ENCODE measurements around the gene TNRC18.
"Not testable (repeated sequence)": the region's sequence is repeated elsewhere in the genome, so short reads cannot be mapped to it uniquely, and the experiment has no call there.

TNRC18 gene

DNA sequence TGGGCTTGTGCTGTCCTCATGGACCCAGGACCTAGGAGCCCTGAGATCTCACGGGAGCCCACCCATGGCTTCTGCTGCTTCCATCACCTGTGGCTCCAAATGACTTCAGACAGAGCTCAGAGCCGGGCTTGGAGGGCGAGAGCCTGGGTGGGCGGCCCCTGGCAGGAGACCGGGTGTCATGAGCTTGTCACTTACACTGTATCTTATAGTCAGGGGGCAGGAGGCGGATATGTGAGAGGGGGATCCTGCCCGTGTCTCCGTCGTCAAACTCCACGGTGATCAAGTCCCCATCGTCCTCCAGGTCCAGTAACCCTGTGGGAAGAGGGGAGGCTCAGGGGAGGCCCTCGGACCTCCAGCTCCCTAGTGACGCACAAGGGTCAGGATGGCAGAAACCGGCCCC is 107.9 kb downstream of the TNRC18 start:
- no peak overlapping the region for H3K9ac ChIP-seq (ENCODE audit: low read length)
- H3K79me2 ChIP-seq (ENCODE audit: control insufficient read depth, insufficient read depth, low read length): no peaks in the 10 kb centered on the region
- H3K27me3 ChIP-seq (ENCODE audit: insufficient read depth, low read length, poor library complexity): no peaks in the 10 kb centered on the region
- no peak overlapping the region for H3K4me2 ChIP-seq (ENCODE audit: low read length)
- no peak overlapping the region for H3K4ac ChIP-seq (ENCODE audit: low read depth, low read length)
- H4K8ac ChIP-seq (ENCODE audit: low read depth, low read length): no peak overlapping the region
- peaks cover 1% of the 10 kb centered on the region for H3K36me3 ChIP-seq (ENCODE audit: control insufficient read depth, insufficient read depth, low read length)
- no peak overlapping the region for H2BK120ac ChIP-seq (ENCODE audit: low read depth, low read length)
- no peak overlapping the region for H3K4me3 ChIP-seq (ENCODE audit: low read length)
- no peak overlapping the region for H2AK5ac ChIP-seq (ENCODE audit: low read length)
- H3K4me1 ChIP-seq (ENCODE audit: control insufficient read depth, low read depth, low read length): no peaks in the 10 kb centered on the region
- H2BK5ac ChIP-seq (ENCODE audit: low read length): no peak overlapping the region
- no peak overlapping the region for H3K56ac ChIP-seq (ENCODE audit: low read length)
- no CpG with 5 or more reads among the region's 14 CpGs for WGBS (ENCODE audit: extremely low coverage, insufficient coverage, low lambda C conversion rate)
- no peak overlapping the region for H2BK15ac ChIP-seq (replicated peaks; ENCODE audit: low read depth)
- H4K5ac ChIP-seq (ENCODE audit: low read length): no peak overlapping the region
- no peak for DNase-seq
- no peaks in the 10 kb centered on the region for H3K79me1 ChIP-seq (ENCODE audit: low read length)
- H3K27ac ChIP-seq (ENCODE audit: low read depth, low read length): no peak overlapping the region
- no peak overlapping the region for H3K18ac ChIP-seq (ENCODE audit: low read length)
- no peak overlapping the region for H3K23ac ChIP-seq (ENCODE audit: low read length)

DNA sequence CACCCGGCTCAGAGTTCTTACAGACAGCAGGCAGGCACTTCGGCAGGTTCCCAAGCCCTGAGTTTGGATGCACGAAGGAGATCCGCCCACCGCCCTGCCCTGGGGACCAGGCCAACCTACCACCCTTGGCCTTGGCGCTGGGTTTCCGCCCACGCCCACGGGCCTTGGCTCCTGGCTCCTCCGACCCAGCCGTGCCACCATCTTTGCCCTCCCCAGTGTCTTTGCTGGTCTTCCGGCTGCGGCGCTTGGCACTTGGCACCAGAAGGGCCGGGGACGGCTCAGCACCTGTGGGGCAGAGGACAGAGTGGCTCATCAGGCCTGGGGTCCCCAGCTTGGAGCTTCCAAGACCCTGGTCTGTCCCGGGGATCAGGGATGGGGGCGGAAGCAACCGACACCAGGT is 108.8 kb downstream of the TNRC18 start:
- Histone ChIP-seq H3K23ac (ENCODE audit: low read length) (no peak overlapping the region), H3K79me1 (ENCODE audit: low read length) (no peaks in the 10 kb centered on the region), H3K18ac (ENCODE audit: low read length) (no peak overlapping the region), H3K4ac (ENCODE audit: low read depth, low read length) (no peak overlapping the region), H3K27ac (ENCODE audit: low read depth, low read length) (no peak overlapping the region), H2BK120ac (ENCODE audit: low read depth, low read length) (no peak overlapping the region), H4K5ac (ENCODE audit: low read length) (no peak overlapping the region), H2BK15ac (replicated peaks; ENCODE audit: low read depth) (no peak overlapping the region), H3K79me2 (ENCODE audit: control insufficient read depth, insufficient read depth, low read length) (no peaks in the 10 kb centered on the region), H3K4me1 (ENCODE audit: control insufficient read depth, low read depth, low read length) (no peaks in the 10 kb centered on the region), H3K27me3 (ENCODE audit: insufficient read depth, low read length, poor library complexity) (no peaks in the 10 kb centered on the region), H3K4me3 (ENCODE audit: low read length) (no peak overlapping the region), H3K4me2 (ENCODE audit: low read length) (no peak overlapping the region), H3K36me3 (ENCODE audit: control insufficient read depth, insufficient read depth, low read length) (peaks cover 2% of the 10 kb centered on the region), H2AK5ac (ENCODE audit: low read length) (no peak overlapping the region), H3K56ac (ENCODE audit: low read length) (no peak overlapping the region), H4K8ac (ENCODE audit: low read depth, low read length) (no peak overlapping the region), H3K9ac (ENCODE audit: low read length) (no peak overlapping the region), H2BK5ac (ENCODE audit: low read length) (no peak overlapping the region)
- no CpG with 5 or more reads among the region's 19 CpGs for WGBS (ENCODE audit: extremely low coverage, insufficient coverage, low lambda C conversion rate)
- no peak for DNase-seq

DNA sequence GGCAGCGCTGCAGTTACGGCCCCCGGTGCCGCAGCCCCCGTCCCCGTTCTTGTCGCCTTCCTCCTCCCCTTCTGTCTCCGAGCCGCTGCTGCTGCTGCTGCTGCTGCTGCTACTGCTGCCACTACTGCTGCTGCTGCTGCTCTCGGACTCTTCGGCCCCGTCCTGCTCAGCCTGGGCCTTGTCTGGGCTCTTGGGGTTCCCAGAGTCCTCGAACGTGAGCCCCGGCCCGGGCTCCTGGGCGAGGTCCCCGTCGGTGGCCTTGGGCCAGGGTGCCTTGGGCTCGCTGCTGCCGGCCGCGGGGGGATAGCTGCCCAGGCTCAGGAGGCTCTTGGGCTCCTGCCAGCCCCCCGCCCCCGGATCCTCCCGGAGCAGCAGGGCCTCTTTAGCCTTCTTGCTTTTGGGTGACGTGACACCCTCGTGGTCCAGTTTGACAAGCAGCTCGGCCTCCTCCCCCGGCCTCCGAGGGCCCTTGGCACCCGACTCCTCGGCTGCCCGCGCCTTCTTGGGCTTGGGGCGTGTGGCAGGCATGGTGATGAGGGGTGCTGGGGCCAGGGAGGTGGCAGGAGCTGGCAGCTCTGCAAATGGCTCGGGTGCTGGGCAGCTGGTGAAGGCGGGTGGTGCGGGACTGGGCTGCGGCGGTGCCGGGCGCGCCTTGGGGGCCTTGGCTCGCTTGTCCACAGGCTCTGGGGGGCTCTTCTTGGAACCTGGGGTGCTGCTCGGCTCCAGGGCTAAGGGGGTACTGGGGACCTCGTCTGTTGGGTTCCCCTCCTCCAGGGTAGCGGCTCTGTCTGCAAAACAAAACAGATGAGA is 110.4 kb downstream of the TNRC18 start:
- not testable (repeated sequence) for H4K5ac ChIP-seq (ENCODE audit: low read length); H3K79me1 ChIP-seq (ENCODE audit: low read length); H3K18ac ChIP-seq (ENCODE audit: low read length); H3K4ac ChIP-seq (ENCODE audit: low read depth, low read length); H3K27ac ChIP-seq (ENCODE audit: low read depth, low read length); H3K79me2 ChIP-seq (ENCODE audit: control insufficient read depth, insufficient read depth, low read length); H2BK5ac ChIP-seq (ENCODE audit: low read length); DNase-seq; H3K4me2 ChIP-seq (ENCODE audit: low read length); H3K36me3 ChIP-seq (ENCODE audit: control insufficient read depth, insufficient read depth, low read length); H3K9ac ChIP-seq (ENCODE audit: low read length); H3K4me1 ChIP-seq (ENCODE audit: control insufficient read depth, low read depth, low read length); H3K23ac ChIP-seq (ENCODE audit: low read length); H2BK120ac ChIP-seq (ENCODE audit: low read depth, low read length); H3K27me3 ChIP-seq (ENCODE audit: insufficient read depth, low read length, poor library complexity); H2AK5ac ChIP-seq (ENCODE audit: low read length); H4K8ac ChIP-seq (ENCODE audit: low read depth, low read length); H3K4me3 ChIP-seq (ENCODE audit: low read length); H3K56ac ChIP-seq (ENCODE audit: low read length); H2BK15ac ChIP-seq (replicated peaks; ENCODE audit: low read depth)
- WGBS (ENCODE audit: extremely low coverage, insufficient coverage, low lambda C conversion rate): no CpG with 5 or more reads among the region's 48 CpGs

DNA sequence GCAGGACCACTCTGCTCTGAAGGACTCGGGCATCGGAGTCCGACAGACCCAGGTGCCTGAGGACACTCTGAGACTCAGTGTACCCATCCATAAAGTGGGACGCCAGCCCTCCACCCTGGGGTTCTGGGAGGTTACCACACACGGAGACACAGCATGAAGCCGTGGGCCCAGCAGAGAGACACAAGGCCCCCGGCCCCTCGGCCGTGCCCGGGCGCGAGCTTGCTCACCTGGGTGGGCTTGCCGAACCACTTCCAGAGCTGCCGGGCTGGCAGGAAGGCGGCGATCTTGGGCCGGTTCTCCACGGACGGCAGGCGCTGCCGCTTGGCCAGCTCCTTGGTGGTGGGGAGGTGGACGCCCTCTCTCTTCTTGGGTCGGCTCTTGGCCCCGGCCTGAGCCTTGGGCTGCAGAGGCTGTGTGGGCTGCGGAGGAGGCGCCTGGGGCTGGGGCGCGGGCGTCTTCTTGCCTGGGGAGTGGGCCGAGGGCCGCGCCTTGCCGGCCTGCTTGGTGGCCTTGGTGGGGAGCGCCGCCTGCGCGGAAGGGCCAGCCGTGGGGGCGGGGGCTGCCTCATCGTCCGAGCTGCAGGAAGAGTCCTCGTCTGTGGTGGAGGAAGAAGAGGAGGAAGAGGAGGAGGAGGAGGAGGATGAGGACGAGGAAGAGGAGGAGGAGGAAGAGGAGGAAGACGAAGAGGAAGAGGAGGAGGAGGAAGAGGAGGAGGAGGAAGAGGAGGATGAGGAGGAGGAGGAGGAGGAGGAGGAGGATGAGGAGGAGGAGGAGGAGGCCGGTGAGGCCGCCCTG is 111.2 kb downstream of the TNRC18 start:
- not testable (repeated sequence) for H3K4me2 ChIP-seq (ENCODE audit: low read length); H3K36me3 ChIP-seq (ENCODE audit: control insufficient read depth, insufficient read depth, low read length)

DNA sequence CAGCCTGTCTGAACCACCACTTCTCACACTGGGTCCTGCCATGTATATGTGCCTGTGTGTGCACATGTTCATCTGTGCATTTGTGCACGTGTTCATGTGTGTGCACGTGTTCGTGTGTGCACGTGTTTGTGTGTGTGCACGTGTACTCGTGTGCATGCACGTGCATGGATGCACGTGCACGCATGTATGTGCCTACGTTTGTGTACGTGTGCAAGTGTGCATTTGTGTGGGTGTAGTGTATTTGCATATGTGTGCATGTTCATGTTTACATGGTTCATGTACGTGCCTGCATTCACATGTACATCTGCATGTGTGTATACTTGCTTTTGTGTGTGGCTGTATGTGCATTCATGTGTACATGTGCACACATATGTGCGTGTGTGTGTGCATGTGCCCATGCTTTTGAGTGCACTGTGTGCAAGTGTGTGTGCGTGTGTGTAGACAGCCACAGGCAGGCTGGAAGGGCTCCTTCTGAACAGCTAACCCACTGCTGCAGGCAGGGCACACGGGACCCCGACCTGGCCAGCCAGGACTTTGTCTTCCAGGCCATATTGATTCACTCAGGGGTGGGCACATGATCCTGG is 112.7 kb downstream of the TNRC18 start:
- Histone ChIP-seq H2BK15ac (replicated peaks; ENCODE audit: low read depth) (no peak overlapping the region), H3K79me1 (ENCODE audit: low read length) (no peaks in the 10 kb centered on the region), H3K4me3 (ENCODE audit: low read length) (no peak overlapping the region), H2AK5ac (ENCODE audit: low read length) (no peak overlapping the region), H3K4ac (ENCODE audit: low read depth, low read length) (no peak overlapping the region), H3K23ac (ENCODE audit: low read length) (no peak overlapping the region), H3K27me3 (ENCODE audit: insufficient read depth, low read length, poor library complexity) (no peaks in the 10 kb centered on the region), H2BK120ac (ENCODE audit: low read depth, low read length) (no peak overlapping the region), H3K18ac (ENCODE audit: low read length) (no peak overlapping the region), H3K4me2 (ENCODE audit: low read length) (no peak overlapping the region), H4K5ac (ENCODE audit: low read length) (no peak overlapping the region), H3K9ac (ENCODE audit: low read length) (no peak overlapping the region), H3K27ac (ENCODE audit: low read depth, low read length) (no peak overlapping the region), H3K36me3 (ENCODE audit: control insufficient read depth, insufficient read depth, low read length) (peaks cover 2% of the 10 kb centered on the region), H4K8ac (ENCODE audit: low read depth, low read length) (no peak overlapping the region), H3K4me1 (ENCODE audit: control insufficient read depth, low read depth, low read length) (no peaks in the 10 kb centered on the region), H3K56ac (ENCODE audit: low read length) (no peak overlapping the region), H2BK5ac (ENCODE audit: low read length) (no peak overlapping the region), H3K79me2 (ENCODE audit: control insufficient read depth, insufficient read depth, low read length) (no peaks in the 10 kb centered on the region)
- DNase-seq: no peak
- WGBS (ENCODE audit: extremely low coverage, insufficient coverage, low lambda C conversion rate): no CpG with 5 or more reads among the region's 16 CpGs

More for the DNA sequence above, 111.2 kb downstream of the TNRC18 start:
- H3K9ac ChIP-seq (ENCODE audit: low read length); H2BK5ac ChIP-seq (ENCODE audit: low read length); H3K4me1 ChIP-seq (ENCODE audit: control insufficient read depth, low read depth, low read length); DNase-seq; H3K23ac ChIP-seq (ENCODE audit: low read length); H2AK5ac ChIP-seq (ENCODE audit: low read length); H3K79me2 ChIP-seq (ENCODE audit: control insufficient read depth, insufficient read depth, low read length); H3K56ac ChIP-seq (ENCODE audit: low read length); H3K27me3 ChIP-seq (ENCODE audit: insufficient read depth, low read length, poor library complexity); H4K8ac ChIP-seq (ENCODE audit: low read depth, low read length); H2BK120ac ChIP-seq (ENCODE audit: low read depth, low read length); H2BK15ac ChIP-seq (replicated peaks; ENCODE audit: low read depth); H3K4me3 ChIP-seq (ENCODE audit: low read length); H3K4ac ChIP-seq (ENCODE audit: low read depth, low read length); H3K79me1 ChIP-seq (ENCODE audit: low read length); H3K27ac ChIP-seq (ENCODE audit: low read depth, low read length); H4K5ac ChIP-seq (ENCODE audit: low read length); H3K18ac ChIP-seq (ENCODE audit: low read length): not testable (repeated sequence)
- 100% methylated on average over 2 of the region's 46 CpGs for WGBS (ENCODE audit: extremely low coverage, insufficient coverage, low lambda C conversion rate)
